ENCODE results near the gene EYA3. TPM values are rescaled to one million over a fixed set of nuclear protein-coding genes. Genes with fewer than 3 reads are reported as not detected.

Gene EYA3
- total RNA-seq, 1 experiment from 2014 or later: 29.4 TPM

GRCh38 chr1:28127617-28128257, 39.3 kb upstream of the EYA3 start:
- Mint-ChIP-seq H3K4me3 (no peak overlapping the region), H3K27me3 (ENCODE audit: low read depth) (no peaks in the 10 kb centered on the region; the same call in 1 of the 2 replicates), H3K9me3 (no peaks in the 10 kb centered on the region), H3K4me1 (no peaks in the 10 kb centered on the region), H3K36me3 (no peaks in the 10 kb centered on the region), H3K27ac (no peak overlapping the region)
- DNase-seq (ENCODE audit: low spot score): no peak
- ATAC-seq: no peak
- TF ChIP-seq CREM (CRISPR knock-in tag; IDR thresholded peaks at IDR 0.05): no peak
- no peak for TF ChIP-seq SOX15 (CRISPR knock-in tag; IDR thresholded peaks at IDR 0.05)
- TF ChIP-seq ZNF416 (CRISPR knock-in tag; IDR thresholded peaks at IDR 0.05): no peak
- no peak for TF ChIP-seq ZNF425 (CRISPR knock-in tag; conservative IDR thresholded peaks at IDR 0.05)
- TF ChIP-seq NFE2L1 (CRISPR knock-in tag; IDR thresholded peaks at IDR 0.05): no peak
- TF ChIP-seq AFF4 (CRISPR knock-in tag; IDR thresholded peaks at IDR 0.05; ENCODE audit: borderline replicate concordance): no peak
- TF ChIP-seq CBFB (CRISPR knock-in tag; IDR thresholded peaks at IDR 0.05; ENCODE audit: low read depth): no peak
- no peak for TF ChIP-seq ZSCAN18 (CRISPR knock-in tag; IDR thresholded peaks at IDR 0.05)
- no peak for TF ChIP-seq ATF2 (CRISPR knock-in tag; IDR thresholded peaks at IDR 0.05; ENCODE audit: borderline replicate concordance, low read depth)
- no peak for TF ChIP-seq ZNF317 (CRISPR knock-in tag; IDR thresholded peaks at IDR 0.05; ENCODE audit: borderline replicate concordance, low read depth)
- TF ChIP-seq NR3C1 (CRISPR knock-in tag; conservative IDR thresholded peaks at IDR 0.05; ENCODE audit: low read depth): no peak
- TF ChIP-seq ARID4B (CRISPR knock-in tag; IDR thresholded peaks at IDR 0.05; ENCODE audit: borderline replicate concordance): no peak
- ChIA-PET POLR2A (no interaction called here), CTCF (no interaction called here)

Data from WTC11 (cell line).